ENCODE measurements around the gene NRTN. TPM values are rescaled to one million over a fixed set of nuclear protein-coding genes. Genes with fewer than 3 reads are reported as not detected.

The NRTN gene
- total and polyA plus RNA-seq, 2 of the 13 experiments (the other 11 are each of a cell fraction or from before 2014, with no cell fraction given) = 4.1 to 5.3 TPM

GRCh38 chr19:5827891-5828660 lies 23.2 kb downstream of the NRTN start (continued):
- TF ChIP-seq ZBTB40 (IDR thresholded peaks at IDR 0.05) (no peak), ZBTB40 (CRISPR knock-in tag; IDR thresholded peaks at IDR 0.05) (peak; percentile 90), ZNF207 (IDR thresholded peaks at IDR 0.05; ENCODE audit: borderline replicate concordance) (no peak), ZSCAN20 (CRISPR knock-in tag; IDR thresholded peaks at IDR 0.05; ENCODE audit: borderline replicate concordance) (no peak), SMYD3 (CRISPR knock-in tag; IDR thresholded peaks at IDR 0.05) (peak; percentile 88), ZFP41 (CRISPR knock-in tag; IDR thresholded peaks at IDR 0.05; ENCODE audit: borderline replicate concordance) (peak; percentile 72; the same call in 1 of the 2 replicates), GATAD2A (CRISPR knock-in tag; IDR thresholded peaks at IDR 0.05) (peak; percentile 54; the same call in 1 of the 2 replicates), PAWR (CRISPR knock-in tag; IDR thresholded peaks at IDR 0.05; ENCODE audit: borderline replicate concordance) (0 out of 2 replicates have a peak, but pooled peaks have one; percentile 48), ZC3H13 (CRISPR knock-in tag; IDR thresholded peaks at IDR 0.05) (peak; percentile 100), NFKBIZ (CRISPR knock-in tag; IDR thresholded peaks at IDR 0.05) (peak; percentile 82; the same call in 1 of the 2 replicates), ERF (CRISPR knock-in tag; IDR thresholded peaks at IDR 0.05) (peak; percentile 91), ZSCAN5A (CRISPR knock-in tag; IDR thresholded peaks at IDR 0.05; ENCODE audit: borderline replicate concordance) (peak; percentile 91; the same call in 1 of the 2 replicates), MIER2 (CRISPR knock-in tag; IDR thresholded peaks at IDR 0.05) (peak; percentile 18; the same call in 1 of the 2 replicates), ZBTB38 (CRISPR knock-in tag; IDR thresholded peaks at IDR 0.05) (peak; percentile 85)
- TF ChIP-seq, protein P1, sequence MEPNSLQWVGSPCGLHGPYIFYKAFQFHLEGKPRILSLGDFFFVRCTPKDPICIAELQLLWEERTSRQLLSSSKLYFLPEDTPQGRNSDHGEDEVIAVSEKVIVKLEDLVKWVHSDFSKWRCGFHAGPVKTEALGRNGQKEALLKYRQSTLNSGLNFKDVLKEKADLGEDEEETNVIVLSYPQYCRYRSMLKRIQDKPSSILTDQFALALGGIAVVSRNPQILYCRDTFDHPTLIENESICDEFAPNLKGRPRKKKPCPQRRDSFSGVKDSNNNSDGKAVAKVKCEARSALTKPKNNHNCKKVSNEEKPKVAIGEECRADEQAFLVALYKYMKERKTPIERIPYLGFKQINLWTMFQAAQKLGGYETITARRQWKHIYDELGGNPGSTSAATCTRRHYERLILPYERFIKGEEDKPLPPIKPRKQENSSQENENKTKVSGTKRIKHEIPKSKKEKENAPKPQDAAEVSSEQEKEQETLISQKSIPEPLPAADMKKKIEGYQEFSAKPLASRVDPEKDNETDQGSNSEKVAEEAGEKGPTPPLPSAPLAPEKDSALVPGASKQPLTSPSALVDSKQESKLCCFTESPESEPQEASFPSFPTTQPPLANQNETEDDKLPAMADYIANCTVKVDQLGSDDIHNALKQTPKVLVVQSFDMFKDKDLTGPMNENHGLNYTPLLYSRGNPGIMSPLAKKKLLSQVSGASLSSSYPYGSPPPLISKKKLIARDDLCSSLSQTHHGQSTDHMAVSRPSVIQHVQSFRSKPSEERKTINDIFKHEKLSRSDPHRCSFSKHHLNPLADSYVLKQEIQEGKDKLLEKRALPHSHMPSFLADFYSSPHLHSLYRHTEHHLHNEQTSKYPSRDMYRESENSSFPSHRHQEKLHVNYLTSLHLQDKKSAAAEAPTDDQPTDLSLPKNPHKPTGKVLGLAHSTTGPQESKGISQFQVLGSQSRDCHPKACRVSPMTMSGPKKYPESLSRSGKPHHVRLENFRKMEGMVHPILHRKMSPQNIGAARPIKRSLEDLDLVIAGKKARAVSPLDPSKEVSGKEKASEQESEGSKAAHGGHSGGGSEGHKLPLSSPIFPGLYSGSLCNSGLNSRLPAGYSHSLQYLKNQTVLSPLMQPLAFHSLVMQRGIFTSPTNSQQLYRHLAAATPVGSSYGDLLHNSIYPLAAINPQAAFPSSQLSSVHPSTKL (CRISPR knock-in tag; IDR thresholded peaks at IDR 0.05) = peak; percentile 57
